Sigmoid colon (tissue), 7 donors: Measurements from ENCODE around the gene ARHGAP15. TPM values are rescaled to one million over a fixed set of nuclear protein-coding genes. Genes with fewer than 3 reads are reported as not detected.

Experiments used
- DNase-seq: peaks from one replicate; pipeline ENCODE4 v3.0.0-alpha.2; 2019
- H3K27ac ChIP-seq, 4 donors: fragments of 200-600 bp; sonication (generic); one replicate each; pipeline ENCODE4 v1.5.1; 2016 to 2019; ENCODE audit warnings: mild to moderate bottlenecking in 1 of 4
- H3K27me3 ChIP-seq, 3 donors: fragments of 200-600 bp; sonication (generic); one replicate each; pipeline ENCODE4 v1.5.1; 2019; ENCODE audit warnings: mild to moderate bottlenecking in 1 of 3
- H3K36me3 ChIP-seq, 4 donors: fragments of 200-600 bp; sonication (generic); one replicate each; pipeline ENCODE4 v1.5.1; 2016 to 2019
- H3K4me1 ChIP-seq, 4 donors: fragments of 200-600 bp; sonication (generic); one replicate each; pipeline ENCODE4 v1.5.1; 2017 to 2019
- H3K4me3 ChIP-seq, 4 donors: fragments of 200-600 bp; sonication (generic); one replicate each; pipeline ENCODE4 v1.5.1; 2017 to 2019; ENCODE audit warnings: mild to moderate bottlenecking in 2 of 4, moderate library complexity in 1 of 4
- H3K9me3 ChIP-seq, 4 donors: fragments of 200-600 bp in 3 of 4; sonication (generic) in 3 of 4; one replicate each; pipeline versions ENCODE4 v1.5.1 to v1.6.1; 2013 to 2019
- EP300 ChIP-seq, 4 donors: sonication (generic); formaldehyde crosslinking; IDR thresholded peaks; one replicate each; pipeline ENCODE4 v1.6.1; 2017; ENCODE audit warnings: antibody characterized with exemption in 4 of 4
- POLR2A ChIP-seq, 2 donors: fragments of 450-650 bp; IDR thresholded peaks; one replicate each; pipeline ENCODE4 v1.6.1; 2016; ENCODE audit warnings: antibody characterized with exemption in 2 of 2, mild to moderate bottlenecking in 2 of 2, moderate library complexity in 2 of 2
- POLR2AphosphoS5 ChIP-seq, 4 donors: sonication (generic); formaldehyde crosslinking; IDR thresholded peaks; one replicate each; pipeline ENCODE4 v1.6.1; 2017; ENCODE audit warnings: antibody characterized with exemption in 4 of 4
- WGBS, 2 donors: extraction: QIAGEN DNeasy Blood & Tissue Kit; methylation state at CpG; one replicate each; pipeline ENCODE4 v1.1.7; 2013; 5-methylcytosine and 5-hydroxymethylcytosine counted together
- intact Hi-C: fragments of 100-400 bp; cut with DNase I; formaldehyde crosslinking; loops from one replicate; pipeline ENCODE4 v1.15.1; 2023
- polyA plus RNA-seq, 3 donors: library from polyadenylated mRNA; stranded (reverse); fragments of 200-250 nt; gene quantifications; one replicate each; pipeline ENCODE4 v1.2.3, GENCODE V29; 2013
- total RNA-seq, 4 donors: library from RNA; depleted of rRNA; stranded (reverse); fragments of >200 nt; gene quantifications; one replicate each; pipeline ENCODE4 v1.1.0, GENCODE V29; 2016
- TF ChIP-seq, protein P1 (sequence below), 4 experiments: fragments of 450-650 bp in 3 of 4; fragments of 200-600 bp in 1 of 4; IDR thresholded peaks; one replicate each; pipeline ENCODE4 v1.5.1; 2016 to 2019; ENCODE audit warnings: antibody characterized with exemption in 4 of 4, mild to moderate bottlenecking in 3 of 4, moderate library complexity in 2 of 4
- donor health status: healthy with polysubstance abuse.
- donor health status: Bipolar disorder and iron deficiency.
- donor health status: healthy.

Gene ARHGAP15
- total and polyA plus RNA-seq, 7 donors = 3.7 to 16.4 (median 6.0) TPM

DNA sequence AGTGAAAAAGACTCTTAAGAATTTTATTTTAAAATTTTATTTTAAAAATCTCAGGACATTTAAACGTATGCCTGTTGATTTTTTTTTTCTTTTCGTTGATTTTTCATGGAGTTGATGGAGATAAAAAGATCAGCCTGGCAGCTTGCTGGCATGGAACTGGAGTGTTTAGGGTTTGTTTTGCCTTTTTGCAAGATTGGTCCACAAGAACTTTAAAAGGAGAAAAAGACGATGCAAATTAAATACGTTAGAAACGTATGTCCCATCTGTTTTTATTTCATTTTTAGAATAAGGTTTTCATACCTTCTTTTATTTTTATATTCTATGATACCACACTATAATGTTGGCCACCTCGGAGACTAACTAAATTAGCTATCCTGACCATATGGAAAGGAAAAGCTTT is 254.9 kb downstream of the ARHGAP15 start:
- H3K36me3 ChIP-seq = no peaks in the 10 kb centered on the region
- DNase-seq = no peak
- 86 to 94% methylated on average over 6 of the region's 6 CpGs for WGBS, 2 donors
- H3K27ac ChIP-seq = no peak overlapping the region
- intact Hi-C loops = no loop called here
- H3K27me3 ChIP-seq = no peaks in the 10 kb centered on the region
- H3K4me1 ChIP-seq = no peaks in the 10 kb centered on the region
- H3K4me3 ChIP-seq = no peak overlapping the region
- no peaks in the 10 kb centered on the region for H3K9me3 ChIP-seq
- no peak for TF ChIP-seq EP300 (IDR thresholded peaks at IDR 0.05)
- TF ChIP-seq POLR2A (IDR thresholded peaks at IDR 0.05) = no peak
- TF ChIP-seq, protein P1, sequence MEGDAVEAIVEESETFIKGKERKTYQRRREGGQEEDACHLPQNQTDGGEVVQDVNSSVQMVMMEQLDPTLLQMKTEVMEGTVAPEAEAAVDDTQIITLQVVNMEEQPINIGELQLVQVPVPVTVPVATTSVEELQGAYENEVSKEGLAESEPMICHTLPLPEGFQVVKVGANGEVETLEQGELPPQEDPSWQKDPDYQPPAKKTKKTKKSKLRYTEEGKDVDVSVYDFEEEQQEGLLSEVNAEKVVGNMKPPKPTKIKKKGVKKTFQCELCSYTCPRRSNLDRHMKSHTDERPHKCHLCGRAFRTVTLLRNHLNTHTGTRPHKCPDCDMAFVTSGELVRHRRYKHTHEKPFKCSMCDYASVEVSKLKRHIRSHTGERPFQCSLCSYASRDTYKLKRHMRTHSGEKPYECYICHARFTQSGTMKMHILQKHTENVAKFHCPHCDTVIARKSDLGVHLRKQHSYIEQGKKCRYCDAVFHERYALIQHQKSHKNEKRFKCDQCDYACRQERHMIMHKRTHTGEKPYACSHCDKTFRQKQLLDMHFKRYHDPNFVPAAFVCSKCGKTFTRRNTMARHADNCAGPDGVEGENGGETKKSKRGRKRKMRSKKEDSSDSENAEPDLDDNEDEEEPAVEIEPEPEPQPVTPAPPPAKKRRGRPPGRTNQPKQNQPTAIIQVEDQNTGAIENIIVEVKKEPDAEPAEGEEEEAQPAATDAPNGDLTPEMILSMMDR (IDR thresholded peaks at IDR 0.05) = no peak
- no peak for TF ChIP-seq POLR2AphosphoS5 (IDR thresholded peaks at IDR 0.05)

GRCh38 chr2:143390171-143390570 is 261.0 kb downstream of the ARHGAP15 start:
- intact Hi-C loops = no loop called here
- 82 to 94% methylated on average over 6 of the region's 6 CpGs for WGBS, 2 donors

DNA sequence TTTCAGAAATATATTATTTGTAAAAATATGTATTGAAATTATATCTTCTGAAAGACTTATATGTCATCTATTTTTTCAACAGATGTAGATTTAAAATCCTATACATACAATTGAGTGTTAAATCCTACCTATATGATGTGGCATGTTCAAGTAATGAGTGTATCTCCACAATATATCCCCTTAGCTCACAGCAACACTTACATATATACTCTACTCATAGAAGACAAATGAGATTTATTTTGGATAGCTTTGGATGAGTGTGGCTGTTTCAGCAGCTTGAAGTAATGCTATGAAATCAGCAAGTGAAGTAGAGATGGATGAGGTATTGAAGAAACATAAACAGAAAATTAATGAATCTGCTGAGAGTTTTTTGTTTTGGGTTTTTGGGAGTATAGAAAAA is 263.1 kb downstream of the ARHGAP15 start:
- H3K36me3 ChIP-seq = no peaks in the 10 kb centered on the region
- no peak for DNase-seq
- TF ChIP-seq POLR2AphosphoS5 (IDR thresholded peaks at IDR 0.05) (no peak), POLR2A (IDR thresholded peaks at IDR 0.05) (no peak), EP300 (IDR thresholded peaks at IDR 0.05) (no peak)
- TF ChIP-seq, protein P1 (IDR thresholded peaks at IDR 0.05) = no peak
- H3K9me3 ChIP-seq = no peaks in the 10 kb centered on the region
- H3K4me1 ChIP-seq = no peaks in the 10 kb centered on the region
- H3K27ac ChIP-seq = no peak overlapping the region
- intact Hi-C loops = no loop called here
- H3K27me3 ChIP-seq = no peaks in the 10 kb centered on the region
- H3K4me3 ChIP-seq = no peak overlapping the region

More at GRCh38 chr2:143390171-143390570, 261.0 kb downstream of the ARHGAP15 start:
- no peak for DNase-seq
- TF ChIP-seq POLR2AphosphoS5 (IDR thresholded peaks at IDR 0.05) (no peak), EP300 (IDR thresholded peaks at IDR 0.05) (no peak), POLR2A (IDR thresholded peaks at IDR 0.05) (no peak)
- TF ChIP-seq, protein P1 (IDR thresholded peaks at IDR 0.05) = no peak
- no peak overlapping the region for H3K27ac ChIP-seq
- H3K4me1 ChIP-seq = no peaks in the 10 kb centered on the region
- H3K27me3 ChIP-seq = no peaks in the 10 kb centered on the region
- no peak overlapping the region for H3K4me3 ChIP-seq
- H3K9me3 ChIP-seq = no peaks in the 10 kb centered on the region
- no peaks in the 10 kb centered on the region for H3K36me3 ChIP-seq

GRCh38 chr2:143394062-143394461 is 264.8 kb downstream of the ARHGAP15 start:
- intact Hi-C loops = no loop called here
- no peak overlapping the region for H3K27ac ChIP-seq
- TF ChIP-seq POLR2A (IDR thresholded peaks at IDR 0.05) (no peak), POLR2AphosphoS5 (IDR thresholded peaks at IDR 0.05) (no peak), EP300 (IDR thresholded peaks at IDR 0.05) (no peak)
- TF ChIP-seq, protein P1 (IDR thresholded peaks at IDR 0.05) = no peak
- no peaks in the 10 kb centered on the region for H3K9me3 ChIP-seq
- H3K4me1 ChIP-seq = no peaks in the 10 kb centered on the region
- WGBS, 2 donors = 96 to 99% methylated on average over 2 of the region's 2 CpGs
- DNase-seq = no peak
- H3K36me3 ChIP-seq = no peaks in the 10 kb centered on the region
- H3K4me3 ChIP-seq = no peak overlapping the region
- no peaks in the 10 kb centered on the region for H3K27me3 ChIP-seq

DNA sequence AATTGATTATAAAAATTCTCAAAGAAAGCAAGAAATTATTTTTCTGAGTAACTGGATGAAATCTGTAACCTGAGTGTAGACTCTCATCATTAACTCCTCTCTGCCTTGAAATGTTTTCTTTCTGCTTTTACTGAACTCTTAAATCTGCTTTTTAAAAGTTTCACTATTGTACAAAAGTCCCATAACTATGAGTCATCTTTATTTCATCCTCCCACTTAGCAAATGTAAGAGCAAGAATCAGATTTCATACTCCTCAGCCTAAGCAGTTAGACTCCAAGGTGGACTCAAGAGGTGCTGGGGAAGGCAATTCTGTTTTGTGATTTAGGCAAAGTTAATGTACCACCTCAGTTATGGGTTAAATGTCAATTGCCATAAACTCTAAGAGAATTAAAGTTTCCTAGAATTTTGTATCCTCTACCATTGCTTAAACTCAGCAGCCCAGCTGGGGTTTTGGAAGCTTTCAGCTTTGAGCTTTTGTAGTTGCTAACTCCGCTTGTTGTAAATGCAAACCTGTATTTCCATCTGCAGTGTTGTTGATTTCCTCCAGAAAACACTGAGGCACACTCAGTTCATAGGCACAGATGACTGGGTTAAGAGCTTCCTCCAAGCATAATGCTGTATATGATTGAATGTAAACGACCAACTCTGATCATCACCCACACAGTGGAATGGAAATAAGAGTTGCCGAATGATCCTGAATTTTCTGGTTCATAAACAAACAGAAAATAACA is 268.8 kb downstream of the ARHGAP15 start:
- Histone ChIP-seq H3K4me1 (no peaks in the 10 kb centered on the region), H3K27ac (no peak overlapping the region), H3K9me3 (no peaks in the 10 kb centered on the region), H3K27me3 (no peaks in the 10 kb centered on the region), H3K4me3 (no peak overlapping the region), H3K36me3 (no peaks in the 10 kb centered on the region)
- intact Hi-C loops = no loop called here
- 57 to 69% methylated on average over 3 of the region's 3 CpGs for WGBS, 2 donors
- no peak for TF ChIP-seq POLR2AphosphoS5 (IDR thresholded peaks at IDR 0.05)
- TF ChIP-seq, protein P1 (IDR thresholded peaks at IDR 0.05) = no peak
- no peak for TF ChIP-seq POLR2A (IDR thresholded peaks at IDR 0.05)
- no peak for TF ChIP-seq EP300 (IDR thresholded peaks at IDR 0.05)
- DNase-seq = no peak
